Endothelial cell of umbilical vein (primary cell): ENCODE measurements around the gene KRT15.

Experiments
- CTCF ChIP-seq, 2 donors: IDR thresholded peaks; 1 replicate in 1 of 2; 2 replicates in 1 of 2; pipeline ENCODE4 v1.5.1; 2011; ENCODE audit warnings: low read length in 2 of 2, mild to moderate bottlenecking in 2 of 2, moderate library complexity in 2 of 2, control low read depth in 1 of 2, inconsistent platforms in 1 of 2, low read depth in 1 of 2; ENCODE audit not compliant: insufficient read depth in 1 of 2; ENCODE audit errors: extremely low read depth in 1 of 2
- EZH2 ChIP-seq: IDR thresholded peaks from 2 replicates; pipeline ENCODE4 v1.6.1; 2012; ENCODE audit warnings: borderline replicate concordance, low read depth, mild to moderate bottlenecking, moderate library complexity, low read length, inconsistent platforms; ENCODE audit not compliant: severe bottlenecking
- JUN ChIP-seq: IDR thresholded peaks from 2 replicates; pipeline ENCODE4 v1.6.1; 2011; ENCODE audit warnings: borderline replicate concordance, low read depth; ENCODE audit not compliant: insufficient read length, insufficient read depth
- MAX ChIP-seq: IDR thresholded peaks from 2 replicates; pipeline ENCODE4 v1.6.1; 2011; ENCODE audit not compliant: insufficient read depth, insufficient read length
- POLR2A ChIP-seq: IDR thresholded peaks from 2 replicates; pipeline ENCODE4 v1.6.1; 2012; ENCODE audit warnings: low read depth, mild to moderate bottlenecking, control low read depth, low read length
- POLR2AphosphoS5 ChIP-seq: IDR thresholded peaks from 2 replicates; pipeline ENCODE4 v1.6.1; 2012; ENCODE audit warnings: low read depth, mild to moderate bottlenecking, control low read depth, low read length, moderate library complexity; ENCODE audit not compliant: insufficient read depth

GRCh38 chr17:41516830-41517283 is 1.8 kb downstream of the KRT15 start:
- no peak for TF ChIP-seq EZH2
- TF ChIP-seq CTCF (IDR thresholded peaks at IDR 0.05; ENCODE audit: extremely low read depth in 1 of 2, insufficient read depth in 1 of 2, low read depth in 1 of 2, low read length in 2 of 2), result no peak
- TF ChIP-seq POLR2AphosphoS5, result no peak
- TF ChIP-seq POLR2A, result no peak
- TF ChIP-seq JUN, result no peak
- TF ChIP-seq MAX, result no peak
